HepG2 (cell line): ENCODE data around the gene RRBP1. TPM values are rescaled to one million over a fixed set of nuclear protein-coding genes. Genes with fewer than 3 reads are reported as not detected.
A peak's percentile ranks its signal among the peaks of the same experiment; 100 is the strongest.

Experiments used
- ATF4 ChIP-seq, 2 experiments: fragments of 450-650 bp in 1 of 2; sonication (generic) in 1 of 2; formaldehyde crosslinking; IDR thresholded peaks; 2 replicates each; pipeline versions ENCODE4 v1.5.0 to v1.8.0; 2020 to 2022; ENCODE audit warnings: mild to moderate bottlenecking in 1 of 2, missing genetic modification reagents in 1 of 2
- GABPB1 ChIP-seq: IDR thresholded peaks from 2 replicates; pipeline ENCODE4 v1.6.1; 2016; ENCODE audit warnings: mild to moderate bottlenecking, missing genetic modification reagents, moderate library complexity, missing compliant biosample characterization
- HIC2 ChIP-seq: sonication (generic); formaldehyde crosslinking; IDR thresholded peaks from 2 replicates; pipeline ENCODE4 v1.9.0; 2022; ENCODE audit warnings: low read depth, missing genetic modification reagents
- IKZF5 ChIP-seq: IDR thresholded peaks from 2 replicates; pipeline ENCODE4 v1.6.1; 2018; ENCODE audit warnings: missing genetic modification reagents, mild to moderate bottlenecking, missing compliant biosample characterization
- MAFK ChIP-seq, 2 experiments: IDR thresholded peaks in 1 of 2; conservative IDR thresholded peaks in 1 of 2; 2 replicates each; pipeline ENCODE4 v1.6.1; 2011; ENCODE audit warnings: improper control_type of control experiment in 2 of 2, low read length in 2 of 2
- MIXL1 ChIP-seq: IDR thresholded peaks from 2 replicates; pipeline ENCODE4 v1.6.1; 2016
- SOX5 ChIP-seq: IDR thresholded peaks from 2 replicates; pipeline ENCODE4 v1.6.1; 2016; ENCODE audit warnings: borderline replicate concordance
- TAF15 ChIP-seq: fragments of 200-400 bp; formaldehyde crosslinking; IDR thresholded peaks from one replicate; pipeline ENCODE4 v1.6.1; 2018; ENCODE audit warnings: mild to moderate bottlenecking, low read depth, low read length; ENCODE audit not compliant: poor library complexity, severe bottlenecking
- UBTF ChIP-seq: sonication (generic); formaldehyde crosslinking; IDR thresholded peaks from 2 replicates; pipeline ENCODE4 v1.4.0; 2020; ENCODE audit warnings: mild to moderate bottlenecking, missing genetic modification reagents
- WIZ ChIP-seq: sonication (generic); formaldehyde crosslinking; IDR thresholded peaks from 2 replicates; pipeline ENCODE4 v1.5.1; 2020; ENCODE audit warnings: mild to moderate bottlenecking, missing genetic modification reagents
- ZFX ChIP-seq: sonication (generic); formaldehyde crosslinking; IDR thresholded peaks from 2 replicates; pipeline ENCODE4 v1.4.0; 2020; ENCODE audit warnings: mild to moderate bottlenecking, low read depth, missing genetic modification reagents, moderate library complexity
- ZNF281 ChIP-seq: sonication (generic); formaldehyde crosslinking; IDR thresholded peaks from 2 replicates; pipeline ENCODE4 v1.4.0; 2020; ENCODE audit warnings: missing genetic modification reagents, borderline replicate concordance
- ZNF609 ChIP-seq: sonication (generic); formaldehyde crosslinking; IDR thresholded peaks from 2 replicates; pipeline ENCODE4 v1.4.0; 2020; ENCODE audit warnings: mild to moderate bottlenecking, missing genetic modification reagents, borderline replicate concordance
- polyA plus RNA-seq, 8 experiments: library from polyadenylated mRNA; depleted of rRNA in 3 of 8; stranded (reverse) in 7 of 8; unstranded in 1 of 8; fragments of >200 nt; fragmentation: Illumina TruSeq in 4 of 8; extraction: Trizol in 4 of 8; gene quantifications; 2 replicates each; pipeline versions ENCODE4 v1.2.1 to v1.2.3, GENCODE V29; 2011 to 2016; ENCODE audit warnings: low read depth in 4 of 8, missing spikeins in 1 of 8, mixed read lengths in 1 of 8; ENCODE audit not compliant: insufficient read depth in 1 of 8
- total RNA-seq, 5 experiments: library from RNA; depleted of rRNA; stranded (reverse); fragments of >200 nt; fragmentation: Illumina TruSeq; extraction: Trizol; gene quantifications; 2 replicates each; pipeline ENCODE4 v1.2.3, GENCODE V29; 2016; ENCODE audit warnings: low read depth in 1 of 5

RRBP1 gene
- total and polyA plus RNA-seq, 2 of the 13 experiments (the other 11 are each of a cell fraction or from before 2014, with no cell fraction given), result 150 to 222 TPM

- TF ChIP-seq ZNF609 (CRISPR knock-in tag) (peak; percentile 41; the same call in 1 of the 2 replicates), UBTF (no peak), WIZ (CRISPR knock-in tag) (0 out of 2 replicates have a peak, but pooled peaks have one; percentile 28), MIXL1 (CRISPR knock-in tag) (peak; percentile 63; the same call in 1 of the 2 replicates), ZFX (peak; percentile 54; the same call in 1 of the 2 replicates), MAFK (conservative IDR thresholded peaks at IDR 0.05 in 1 of 2, IDR thresholded peaks at IDR 0.05 in 1 of 2; ENCODE audit: low read length in 2 of 2) (peak in 1 of 2 experiments; percentile 36; a peak in 3 of 4 replicates), IKZF5 (CRISPR knock-in tag) (peak; percentile 84; the same call in 1 of the 2 replicates), TAF15 (no peak), ATF4 (CRISPR knock-in tag; IDR thresholded peaks at IDR 0.05) (no peak), HIC2 (CRISPR knock-in tag) (peak; percentile 77; the same call in 1 of the 2 replicates), ZNF281 (CRISPR knock-in tag) (peak; percentile 20; the same call in 1 of the 2 replicates), GABPB1 (CRISPR knock-in tag) (no peak; the same call in 1 of the 2 replicates), SOX5 (peak; percentile 54; the same call in 1 of the 2 replicates)
Measured at GRCh38 chr20:17605131-17605660, 76.8 kb downstream of the RRBP1 start (continued).
